ENCODE measurements around the gene FBP1. TPM values are rescaled to one million over a fixed set of nuclear protein-coding genes. Genes with fewer than 3 reads are reported as not detected.
A peak's percentile ranks its signal among the peaks of the same experiment; 100 is the strongest.

FBP1 gene
- total and polyA plus RNA-seq, 7 donors: 0.24 to 1.4 (median 0.83) TPM

- Histone ChIP-seq H3K27ac (no peak overlapping the region), H3K4me3 (no peak overlapping the region), H3K9me3 (no peaks in the 10 kb centered on the region), H3K4me1 (peaks cover 5% of the 10 kb centered on the region), H3K36me3 (ENCODE audit: insufficient read depth in 1 of 2, low read depth in 1 of 2) (no peaks in the 10 kb centered on the region), H3K27me3 (ENCODE audit: insufficient read depth in 3 of 3, low read length in 2 of 3) (peaks cover 0 to 2% (median 0%) of the 10 kb centered on the region in 3 donors)
- intact Hi-C loops (cut with DNase I): loop anchor here (2.0 to 5.0 kb wide), 2 partner anchors 50 to 310 kb away; no protein-coding TSS in a partner anchor
- WGBS, 3 donors: 78 to 88% (median 79%) methylated on average over 6 of the region's 6 CpGs
- no peak for ATAC-seq
- DNase-seq: no peak
- TF ChIP-seq, protein P1, sequence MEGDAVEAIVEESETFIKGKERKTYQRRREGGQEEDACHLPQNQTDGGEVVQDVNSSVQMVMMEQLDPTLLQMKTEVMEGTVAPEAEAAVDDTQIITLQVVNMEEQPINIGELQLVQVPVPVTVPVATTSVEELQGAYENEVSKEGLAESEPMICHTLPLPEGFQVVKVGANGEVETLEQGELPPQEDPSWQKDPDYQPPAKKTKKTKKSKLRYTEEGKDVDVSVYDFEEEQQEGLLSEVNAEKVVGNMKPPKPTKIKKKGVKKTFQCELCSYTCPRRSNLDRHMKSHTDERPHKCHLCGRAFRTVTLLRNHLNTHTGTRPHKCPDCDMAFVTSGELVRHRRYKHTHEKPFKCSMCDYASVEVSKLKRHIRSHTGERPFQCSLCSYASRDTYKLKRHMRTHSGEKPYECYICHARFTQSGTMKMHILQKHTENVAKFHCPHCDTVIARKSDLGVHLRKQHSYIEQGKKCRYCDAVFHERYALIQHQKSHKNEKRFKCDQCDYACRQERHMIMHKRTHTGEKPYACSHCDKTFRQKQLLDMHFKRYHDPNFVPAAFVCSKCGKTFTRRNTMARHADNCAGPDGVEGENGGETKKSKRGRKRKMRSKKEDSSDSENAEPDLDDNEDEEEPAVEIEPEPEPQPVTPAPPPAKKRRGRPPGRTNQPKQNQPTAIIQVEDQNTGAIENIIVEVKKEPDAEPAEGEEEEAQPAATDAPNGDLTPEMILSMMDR (IDR thresholded peaks at IDR 0.05): no peak
These were observed 36.7 kb downstream of the FBP1 start for GRCh38 chr9:94602666-94603065.

- H3K36me3 ChIP-seq (ENCODE audit: insufficient read depth in 1 of 2, low read depth in 1 of 2): no peaks in the 10 kb centered on the region
- 29 to 70% (median 38%) methylated on average over 10 of the region's 10 CpGs for WGBS, 3 donors
- TF ChIP-seq, protein P1 (IDR thresholded peaks at IDR 0.05): no peak
- peaks cover 5% of the 10 kb centered on the region for H3K4me1 ChIP-seq
- ATAC-seq (peak; percentile 55 to 81 (median 76)), DNase-seq (no peak)
- H3K27ac ChIP-seq: peak overlapping the region; percentile 93
- no peaks in the 10 kb centered on the region for H3K9me3 ChIP-seq
- H3K27me3 ChIP-seq (ENCODE audit: insufficient read depth in 3 of 3, low read length in 2 of 3): no peaks in the 10 kb centered on the region
- intact Hi-C loops (cut with DNase I): loop anchor here in 1 of 2 donors (5.0 kb wide), 1 partner anchor 308 kb away; no protein-coding TSS in a partner anchor
- peak overlapping the region; percentile 45 for H3K4me3 ChIP-seq
These were observed 38.6 kb downstream of the FBP1 start for GRCh38 chr9:94600715-94601114.

GRCh38 chr9:94600258-94600657, 39.1 kb downstream of the FBP1 start:
- peak overlapping the region; percentile 93 for H3K27ac ChIP-seq
- no peaks in the 10 kb centered on the region for H3K27me3 ChIP-seq (ENCODE audit: insufficient read depth in 3 of 3, low read length in 2 of 3)
- TF ChIP-seq, protein P1 (IDR thresholded peaks at IDR 0.05): no peak
- peak overlapping the region; percentile 45 for H3K4me3 ChIP-seq
- H3K36me3 ChIP-seq (ENCODE audit: insufficient read depth in 1 of 2, low read depth in 1 of 2): no peaks in the 10 kb centered on the region
- peak; percentile 91 to 97 (median 96) for ATAC-seq
- H3K4me1 ChIP-seq: peaks cover 5% of the 10 kb centered on the region
- intact Hi-C loops (cut with DNase I): loop anchor here in 1 of 2 donors (5.0 kb wide), 1 partner anchor 308 kb away; no protein-coding TSS in a partner anchor
- WGBS, 3 donors: 26 to 51% (median 30%) methylated on average over 8 of the region's 8 CpGs
- peak; percentile 33 to 88 for DNase-seq
- no peaks in the 10 kb centered on the region for H3K9me3 ChIP-seq

DNA sequence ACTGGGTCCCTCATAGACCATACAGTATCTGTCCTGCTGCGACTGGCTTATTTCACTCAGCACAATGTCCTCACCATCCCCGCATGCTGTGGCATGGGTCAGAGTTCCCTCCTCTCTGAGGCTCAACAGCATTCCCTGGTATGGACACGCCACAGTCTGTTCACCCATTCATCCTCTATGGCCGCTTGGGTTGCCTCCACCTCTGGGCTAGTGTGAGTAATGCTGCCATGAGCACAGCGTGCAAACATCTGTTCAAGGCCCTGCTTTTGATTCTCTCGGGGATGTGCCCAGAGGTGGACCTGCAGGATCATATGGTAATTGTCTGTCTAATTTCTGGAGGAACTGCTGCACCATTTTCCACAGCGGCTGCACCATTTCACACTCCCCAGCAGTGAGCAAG, 40.2 kb downstream of the FBP1 start:
- H3K4me3 ChIP-seq: no peak overlapping the region
- no peaks in the 10 kb centered on the region for H3K27me3 ChIP-seq (ENCODE audit: insufficient read depth in 3 of 3, low read length in 2 of 3)
- ATAC-seq: no peak
- WGBS, 3 donors: 69 to 92% (median 87%) methylated on average over 7 of the region's 7 CpGs
- DNase-seq: no peak
- intact Hi-C loops (cut with DNase I): no loop called here
- peak overlapping the region; percentile 93 for H3K27ac ChIP-seq
- H3K36me3 ChIP-seq (ENCODE audit: insufficient read depth in 1 of 2, low read depth in 1 of 2): no peaks in the 10 kb centered on the region
- H3K9me3 ChIP-seq: no peaks in the 10 kb centered on the region
- H3K4me1 ChIP-seq: peaks cover 9% of the 10 kb centered on the region
- TF ChIP-seq, protein P1 (IDR thresholded peaks at IDR 0.05): no peak

Measured in psoas muscle (tissue), 8 donors.